Stimulated activated CD4-positive, alpha-beta T cell treated with anti-CD3 and anti-CD28 coated beads, Interleukin-12 subunit alpha, Interleukin-12 subunit beta, amount 100 ng/mL, for 48 hours (primary cell): ENCODE data around the gene TMEM258.
A peak's percentile ranks its signal among the peaks of the same experiment; 100 is the strongest.

Source experiments
- DNase-seq, 3 donors: peaks; one replicate each; pipeline ENCODE4 v3.0.0-alpha.2; 2020; ENCODE audit warnings: low read depth in 2 of 3, low spot score in 1 of 3

Gene TMEM258

DNA sequence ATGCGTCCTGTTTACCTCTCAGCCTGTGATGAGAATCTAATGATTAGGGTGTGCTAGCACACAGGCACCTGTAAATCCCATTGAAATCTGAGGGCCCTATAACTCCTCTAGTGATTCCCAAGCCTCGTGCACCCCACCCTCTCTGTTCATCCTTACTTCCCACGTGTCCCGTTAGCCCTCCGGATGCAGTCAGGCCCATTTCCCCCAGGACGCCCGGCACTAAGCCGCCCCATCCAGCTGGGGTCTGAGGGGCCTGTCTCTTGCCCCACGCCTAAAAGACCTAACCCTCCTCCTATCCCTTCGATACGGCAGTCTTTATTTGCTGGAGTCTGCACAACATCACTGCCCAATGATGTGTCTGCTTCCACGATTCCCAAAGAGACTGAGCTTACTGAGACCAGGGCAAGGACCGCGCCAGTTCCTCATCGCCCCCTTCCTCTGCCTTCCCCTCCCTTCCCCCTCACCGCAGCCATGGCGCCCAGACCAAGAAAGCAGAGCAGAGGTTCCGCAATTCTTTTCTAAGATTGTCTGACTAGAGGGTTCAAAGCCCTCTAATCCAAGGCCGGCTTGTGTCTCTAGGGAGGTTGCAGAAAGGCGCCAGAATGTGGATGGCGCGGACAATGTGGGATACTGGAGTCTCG, 34.7 kb upstream of the TMEM258 start:
- no peak for DNase-seq

DNA sequence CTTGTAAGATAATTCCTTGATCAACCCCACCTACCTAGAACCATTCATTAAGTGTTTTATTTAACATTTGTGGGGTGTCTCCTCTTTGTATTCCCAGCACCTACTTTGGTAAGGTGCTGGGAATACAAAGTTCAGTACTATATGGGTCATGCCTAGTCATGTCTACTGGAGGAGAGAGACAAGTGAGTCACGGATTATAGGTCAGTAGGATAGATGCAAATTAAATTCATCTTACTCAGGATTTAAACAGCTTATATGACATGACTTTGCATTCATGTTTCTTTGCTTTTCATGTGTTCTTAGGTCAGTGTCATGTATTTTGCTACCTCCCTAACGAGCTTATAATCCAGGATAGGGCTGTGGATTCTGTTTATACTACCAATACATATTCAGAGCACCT, 27.8 kb upstream of the TMEM258 start:
- no peak for DNase-seq

GRCh38 chr11:61817471-61818202, 25.2 kb upstream of the TMEM258 start:
- no peak for DNase-seq

DNA sequence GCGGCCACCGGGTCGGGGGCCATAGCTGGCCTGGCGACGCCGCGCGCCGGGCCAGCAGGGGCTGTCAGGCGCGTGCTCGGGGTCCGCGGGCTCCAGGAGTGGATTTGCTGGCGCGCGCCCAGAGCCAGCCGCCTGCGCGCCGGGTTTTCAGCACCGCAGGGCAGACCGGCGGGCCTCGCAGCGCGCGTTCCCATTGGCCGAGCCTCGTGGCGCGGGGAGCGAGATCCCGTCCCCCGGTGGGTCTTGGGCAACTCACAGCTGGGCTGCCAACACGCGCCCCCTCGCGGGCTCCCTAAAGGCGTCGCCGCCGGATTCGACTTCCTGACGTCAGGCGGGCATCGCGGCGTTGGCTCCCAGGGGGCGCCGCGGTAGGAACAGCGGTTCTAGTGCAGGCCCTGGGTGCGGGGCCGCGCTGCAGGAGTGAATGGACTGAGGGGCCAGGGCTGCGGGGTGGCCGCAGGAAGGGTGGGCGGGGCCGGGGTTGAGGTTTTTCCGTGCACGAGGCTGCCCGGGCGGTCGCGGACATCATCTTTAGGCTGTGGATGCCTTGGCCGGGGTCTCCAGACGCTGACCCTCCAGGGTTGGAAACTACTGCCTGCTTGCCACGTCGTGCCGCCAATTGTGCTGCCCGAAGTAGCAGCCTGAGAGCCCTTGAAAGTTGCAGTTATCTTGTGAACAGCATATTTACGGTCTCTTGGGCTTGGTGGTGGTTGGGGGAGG, 24.5 kb upstream of the TMEM258 start, which contains the start of gene FADS1:
Gene FADS1, minus strand, starts transcription at position 268 of the 720 bp plus-strand sequence. Its CDS starts 74 bp downstream, at position 194.
- DNase-seq, result peak; percentile 62 to 79 (median 77)

- peak in 2 of 3 donors; percentile 34 to 38 for DNase-seq
Observed at GRCh38 chr11:61815790-61816735, 23.7 kb upstream of the TMEM258 start.

DNA sequence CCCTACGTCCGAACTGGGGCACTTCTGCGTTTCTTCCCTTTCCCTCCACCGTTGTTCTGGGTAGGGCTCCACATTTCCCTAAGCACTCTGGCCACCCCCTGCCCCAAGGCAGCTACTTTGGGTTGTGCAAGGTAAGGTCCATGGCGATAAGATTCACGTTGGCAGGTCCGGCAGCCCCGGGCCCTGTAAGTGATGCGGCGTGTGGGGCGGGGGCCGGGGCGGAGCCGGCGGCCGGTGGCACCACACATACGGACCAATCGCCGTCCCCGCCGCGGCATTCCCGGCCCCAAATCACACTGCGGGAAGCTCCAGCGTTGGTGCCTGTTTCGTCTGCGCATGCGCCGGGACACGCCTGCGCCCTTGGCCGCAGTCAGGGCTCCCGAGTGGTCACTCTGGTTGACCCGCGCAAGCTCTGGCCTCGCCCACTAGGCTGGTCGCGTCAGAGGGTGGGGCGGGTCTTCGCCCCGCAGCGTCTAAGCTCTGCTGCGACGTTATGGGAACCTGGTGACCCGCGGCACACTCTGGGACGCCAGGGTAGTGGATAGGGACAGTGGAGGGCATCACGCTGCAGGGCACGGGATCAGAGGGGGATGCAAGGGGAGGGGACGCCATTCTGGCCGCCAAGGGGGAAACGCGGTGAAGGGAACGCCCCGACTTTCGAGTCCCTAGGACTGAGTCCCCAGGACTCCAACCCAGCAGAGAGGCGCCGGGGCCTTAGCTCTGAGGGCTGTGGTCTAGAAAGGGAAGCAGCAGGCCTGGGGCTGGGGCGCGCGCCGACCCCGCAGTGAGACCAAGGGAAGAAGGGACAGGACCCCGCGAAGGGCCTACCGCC, 22.8 kb upstream of the TMEM258 start:
- DNase-seq, result peak in 2 of 3 donors; percentile 21 to 58

- peak in 1 of 3 donors; percentile 12 for DNase-seq
Observed at GRCh38 chr11:61814247-61814957, 22.0 kb upstream of the TMEM258 start.

GRCh38 chr11:61812736-61813411, 20.5 kb upstream of the TMEM258 start:
- DNase-seq, result no peak

GRCh38 chr11:61811831-61812230, 19.4 kb upstream of the TMEM258 start:
- DNase-seq, result no peak

- no peak for DNase-seq
Observed at GRCh38 chr11:61810671-61811175, 18.3 kb upstream of the TMEM258 start.

GRCh38 chr11:61806785-61807184, 14.4 kb upstream of the TMEM258 start:
- DNase-seq, result no peak

GRCh38 chr11:61805146-61805545, 12.7 kb upstream of the TMEM258 start:
- DNase-seq, result no peak

DNA sequence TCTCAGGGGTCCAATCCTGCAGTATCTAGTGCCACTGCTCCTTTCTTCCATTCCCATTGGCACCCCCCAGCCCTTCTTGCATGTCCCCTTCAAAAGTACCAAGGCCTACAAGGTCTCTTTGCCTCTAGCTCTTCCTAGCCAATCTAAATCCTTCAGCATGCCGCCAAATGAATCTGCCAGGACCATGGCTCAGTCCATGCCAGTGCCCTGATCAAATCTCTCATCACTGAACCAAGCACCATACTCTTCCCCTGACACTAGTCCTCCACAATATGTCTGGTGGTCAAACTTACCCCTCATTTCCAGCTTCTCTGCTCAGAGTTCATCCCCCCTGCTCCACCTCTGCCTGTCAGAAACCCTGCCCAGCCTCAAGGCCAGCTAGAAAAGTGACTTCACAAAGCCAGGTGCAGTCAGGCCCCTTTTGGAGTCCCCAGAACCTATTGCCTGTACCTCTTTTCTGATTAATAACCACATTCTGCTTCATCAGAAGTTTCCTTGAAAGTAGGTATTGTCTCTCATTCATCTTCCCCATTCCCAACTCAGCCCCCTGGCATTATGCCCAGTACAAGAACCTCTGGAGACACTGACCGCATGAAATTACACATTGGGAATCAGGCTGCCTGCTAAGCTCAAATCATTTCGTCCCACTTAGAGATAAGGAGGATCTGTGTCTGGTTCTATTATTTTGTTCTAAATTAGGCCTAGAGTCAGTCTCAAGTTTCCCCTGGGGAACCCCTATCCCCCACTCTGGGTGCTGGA, 11.7 kb upstream of the TMEM258 start:
- no peak for DNase-seq

DNA sequence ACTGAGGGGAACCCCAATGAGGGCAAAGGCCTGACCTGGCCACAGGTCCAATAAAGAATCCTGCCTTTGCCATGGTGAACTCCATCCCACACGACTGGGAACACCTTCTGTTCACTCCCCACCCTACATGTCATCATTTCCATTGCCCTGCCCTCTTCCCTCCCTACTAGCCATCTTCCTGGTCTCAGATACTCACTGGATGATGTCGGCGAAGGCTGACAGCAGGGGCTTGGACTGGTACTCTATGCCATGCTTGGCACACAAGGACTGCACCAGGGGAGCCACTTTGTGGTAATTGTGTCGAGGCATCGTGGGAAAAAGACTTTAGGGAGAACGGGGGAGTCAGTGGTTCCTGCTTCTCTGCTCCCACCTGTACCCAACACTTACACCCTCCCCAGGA, 10.2 kb upstream of the TMEM258 start:
- DNase-seq, result no peak

DNA sequence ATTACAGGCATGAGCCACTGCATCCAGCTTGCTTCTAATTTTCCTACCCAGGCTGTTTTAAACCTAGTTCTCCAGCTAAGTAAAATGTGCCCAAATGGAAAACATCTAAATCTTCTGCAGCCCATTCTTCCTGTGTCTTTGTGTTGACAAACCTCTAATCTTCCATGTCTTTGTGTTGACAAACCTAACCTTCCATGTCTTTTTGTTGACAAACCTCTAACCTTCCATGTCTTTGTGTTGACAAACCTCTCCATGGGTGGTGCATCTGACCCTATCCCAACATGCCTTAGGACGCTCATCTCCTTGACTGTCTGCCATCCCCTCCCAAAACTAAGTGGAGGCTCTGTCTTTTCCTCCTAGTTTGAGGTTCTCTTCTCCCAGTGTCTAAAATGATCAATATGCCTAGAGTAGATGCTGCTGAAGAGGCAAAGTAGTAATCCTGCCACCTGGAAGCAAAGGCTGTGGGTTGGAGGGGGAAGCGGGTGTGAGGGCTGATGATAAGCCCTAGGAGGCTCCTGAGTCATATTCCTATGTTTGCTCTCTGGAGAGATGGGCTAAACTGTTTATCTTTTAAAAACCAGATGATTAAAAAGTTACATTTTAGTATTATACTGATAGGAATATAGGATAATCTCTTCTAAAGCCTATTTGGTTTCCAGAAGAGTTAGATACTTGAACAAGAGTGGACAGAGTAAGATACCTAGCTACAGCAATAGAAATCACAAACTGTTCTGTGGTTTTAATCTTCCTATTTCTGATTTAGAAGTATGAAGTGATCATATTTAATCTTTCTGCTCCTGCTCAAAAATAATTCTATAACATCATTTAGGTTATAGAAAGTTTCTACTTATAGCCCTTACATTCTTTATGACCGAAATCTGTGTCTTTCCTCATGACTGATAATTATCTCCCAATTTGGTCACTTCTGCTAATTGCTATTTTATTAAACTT, 8.2 kb upstream of the TMEM258 start:
- no peak for DNase-seq

DNA sequence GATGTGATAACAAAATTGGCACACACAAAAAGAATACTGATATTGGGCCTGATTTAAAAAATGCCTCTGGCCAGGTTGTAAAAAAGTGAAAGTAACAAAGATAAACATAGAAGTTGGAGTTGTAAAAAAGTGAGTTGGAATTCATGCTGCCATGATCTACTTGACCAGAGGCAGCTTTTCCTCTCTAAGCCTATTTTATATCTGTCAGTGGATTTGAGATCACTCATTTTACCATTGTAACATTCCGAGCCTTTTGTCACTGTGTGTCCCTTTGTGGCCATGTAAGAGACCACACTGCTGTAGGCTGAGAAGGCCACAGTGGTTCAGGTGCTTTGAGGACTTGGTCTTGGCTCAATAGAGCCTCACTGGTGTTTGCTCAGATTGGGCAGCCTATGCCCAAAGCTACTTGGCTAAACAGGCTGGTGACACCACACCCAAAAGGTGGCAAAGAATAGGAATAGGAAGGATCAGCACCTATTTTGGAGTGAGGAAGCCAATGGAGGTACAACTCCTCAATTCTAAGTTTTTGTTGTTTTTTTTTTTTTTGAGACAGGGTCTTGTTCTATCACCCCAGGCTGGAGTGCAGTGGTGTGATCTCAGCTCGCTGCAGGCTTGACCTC, 7.4 kb upstream of the TMEM258 start:
- no peak for DNase-seq
